Prostate gland (tissue), 2 donors: ENCODE data around the gene SKA3.
"Not testable (repeated sequence)": the region's sequence is repeated elsewhere in the genome, so short reads cannot be mapped to it uniquely, and the experiment has no call there.

Experiments
- CTCF ChIP-seq, 4 experiments: fragments of 200-600 bp in 2 of 4; fragments of 450-650 bp in 2 of 4; sonication (generic) in 2 of 4; IDR thresholded peaks; 1 replicate in 3 of 4; 2 replicates in 1 of 4; pipeline ENCODE4 v1.5.1; 2016 to 2019; ENCODE audit warnings: antibody characterized with exemption in 4 of 4, mild to moderate bottlenecking in 2 of 4, moderate library complexity in 2 of 4
- POLR2A ChIP-seq: fragments of 450-650 bp; IDR thresholded peaks from one replicate; pipeline ENCODE4 v1.6.1; 2016; ENCODE audit warnings: antibody characterized with exemption, mild to moderate bottlenecking

- not testable (repeated sequence) for TF ChIP-seq CTCF (IDR thresholded peaks at IDR 0.05); POLR2A
Observed at GRCh38 chr13:21198391-21198790, 22.0 kb upstream of the SKA3 start.
